IMR-90 (cell line): ENCODE data around the gene MDM2. TPM values are rescaled to one million over a fixed set of nuclear protein-coding genes. Genes with fewer than 3 reads are reported as not detected.
A peak's percentile ranks its signal among the peaks of the same experiment; 100 is the strongest.

Experiments
- ATAC-seq: fragments of 200-7000 bp; cut with Tn5 transposase; 2 replicates; pipeline ENCODE4 v1.9.1; 2020; ENCODE audit warnings: low read depth, mild to moderate bottlenecking, moderate library complexity
- BruUV-seq: library from RNA; stranded (reverse); fragments of 400-500 nt; replicated peaks from 2 replicates; lab custom pipeline; 2021; lab: Mats Ljungman, UMichigan
- CTCF ChIA-PET: fragments of 300-600 bp; formaldehyde crosslinking; extraction: SDS; loops from one replicate; lab custom pipeline; 2021; ENCODE audit warnings: antibody characterized with exemption; lab: Yijun Ruan, JAX
- POLR2A ChIA-PET: fragments of 300-600 bp; sonication (Branson Sonifier 250); formaldehyde crosslinking; loops from one replicate; lab custom pipeline; 2022; ENCODE audit warnings: antibody characterized with exemption; ENCODE audit not compliant: unreplicated experiment; lab: Charles Lee
- DNase-seq: peaks from one replicate; pipeline ENCODE4 v3.0.0; 2013
- H2AFZ ChIP-seq: replicated peaks from 2 replicates; pipeline ENCODE3; 2013; ENCODE audit warnings: low read length, mild to moderate bottlenecking; ENCODE audit not compliant: poor library complexity
- H2AK5ac ChIP-seq: 2 replicates; pipeline ENCODE4 v1.6.1; 2013; ENCODE audit warnings: low read depth, low read length, inconsistent platforms
- H2AK9ac ChIP-seq: replicated peaks from 2 replicates; pipeline ENCODE3; 2013; ENCODE audit warnings: mild to moderate bottlenecking, low read depth, low read length, moderate library complexity; ENCODE audit not compliant: poor library complexity
- H2BK120ac ChIP-seq: 2 replicates; pipeline ENCODE4 v1.6.1; 2013; ENCODE audit warnings: low read depth, low read length, inconsistent platforms
- H2BK15ac ChIP-seq: 3 replicates; pipeline ENCODE4 v1.6.1; 2013; ENCODE audit warnings: low read depth, low read length, inconsistent platforms
- H2BK20ac ChIP-seq: 2 replicates; pipeline ENCODE4 v1.6.1; 2013; ENCODE audit warnings: low read depth, mild to moderate bottlenecking, inconsistent platforms, low read length, moderate library complexity
- H2BK5ac ChIP-seq: 2 replicates; pipeline ENCODE4 v1.6.1; 2013; ENCODE audit warnings: mild to moderate bottlenecking, low read depth, low read length, inconsistent platforms; ENCODE audit not compliant: poor library complexity, severe bottlenecking
- H3K14ac ChIP-seq: replicated peaks from 2 replicates; pipeline ENCODE4 v1.6.1; 2013; ENCODE audit warnings: low read depth, low read length, inconsistent platforms
- H3K18ac ChIP-seq: 2 replicates; pipeline ENCODE4 v1.6.1; 2013; ENCODE audit warnings: low read depth, low read length, control low read depth
- H3K23ac ChIP-seq: 2 replicates; pipeline ENCODE4 v1.6.1; 2013; ENCODE audit warnings: low read depth, low read length, inconsistent platforms
- H3K27ac ChIP-seq: 2 replicates; pipeline ENCODE4 v1.5.1; 2013; ENCODE audit warnings: mild to moderate bottlenecking, control low read depth, low read length; ENCODE audit not compliant: insufficient read depth
- H3K27me3 ChIP-seq: 2 replicates; pipeline ENCODE4 v1.6.1; 2013; ENCODE audit warnings: low read length; ENCODE audit not compliant: control insufficient read depth, insufficient read depth
- H3K36me3 ChIP-seq: 2 replicates; pipeline ENCODE4 v1.6.1; 2013; ENCODE audit warnings: low read length, mixed read lengths; ENCODE audit not compliant: control insufficient read depth, insufficient read depth
- H3K4ac ChIP-seq: 2 replicates; pipeline ENCODE4 v1.6.1; 2013; ENCODE audit warnings: low read depth, low read length, inconsistent platforms
- H3K4me1 ChIP-seq: 2 replicates; pipeline ENCODE4 v1.6.1; 2013; ENCODE audit warnings: low read length, mixed read lengths; ENCODE audit not compliant: control insufficient read depth, insufficient read depth
- H3K4me2 ChIP-seq: 2 replicates; pipeline ENCODE4 v1.6.1; 2013; ENCODE audit warnings: low read depth, mild to moderate bottlenecking, control low read depth, low read length, moderate library complexity
- H3K4me3 ChIP-seq: 2 replicates; pipeline ENCODE4 v1.5.1; 2013; ENCODE audit warnings: low read depth, mild to moderate bottlenecking, control low read depth, low read length, moderate library complexity; ENCODE audit not compliant: insufficient read depth
- H3K56ac ChIP-seq: 2 replicates; pipeline ENCODE4 v1.6.1; 2013; ENCODE audit warnings: low read length, inconsistent platforms; ENCODE audit not compliant: insufficient read depth; ENCODE audit errors: extremely low read depth
- H3K79me1 ChIP-seq, 2 experiments: 2 replicates each; pipeline ENCODE4 v1.6.1; 2013; ENCODE audit warnings: low read length in 2 of 2, inconsistent platforms in 1 of 2, low read depth in 1 of 2
- H3K9ac ChIP-seq: 2 replicates; pipeline ENCODE4 v1.6.1; 2013; ENCODE audit warnings: low read depth, low read length, control low read depth
- H3K9me1 ChIP-seq: 2 replicates; pipeline ENCODE4 v1.6.1; 2013; ENCODE audit warnings: low read length, inconsistent platforms; ENCODE audit not compliant: insufficient read depth
- H3K9me3 ChIP-seq: 2 replicates; pipeline ENCODE4 v1.6.1; 2013; ENCODE audit warnings: low read length; ENCODE audit not compliant: control insufficient read depth, insufficient read depth
- H4K20me1 ChIP-seq: 2 replicates; pipeline ENCODE4 v1.6.1; 2013; ENCODE audit warnings: low read length, inconsistent platforms; ENCODE audit not compliant: insufficient read depth
- H4K5ac ChIP-seq: 2 replicates; pipeline ENCODE4 v1.6.1; 2013; ENCODE audit warnings: mild to moderate bottlenecking, low read depth, low read length, control low read depth
- H4K8ac ChIP-seq, 2 experiments: 2 replicates each; pipeline ENCODE4 v1.6.1; 2013; ENCODE audit warnings: low read depth in 2 of 2, low read length in 2 of 2, control low read depth in 1 of 2, inconsistent platforms in 1 of 2
- H4K91ac ChIP-seq: 2 replicates; pipeline ENCODE4 v1.6.1; 2013; ENCODE audit warnings: low read depth, low read length, inconsistent platforms; ENCODE audit not compliant: insufficient read depth
- POLR2A ChIP-seq: IDR thresholded peaks from 2 replicates; pipeline ENCODE4 v1.6.1; 2012; ENCODE audit warnings: mild to moderate bottlenecking, low read depth, low read length
- SMC3 ChIP-seq: fragments of 150-350 bp; IDR thresholded peaks from 2 replicates; pipeline ENCODE4 v1.6.1; 2016; ENCODE audit warnings: low read depth, mild to moderate bottlenecking, antibody characterized with exemption, low read length, moderate library complexity
- WGBS, 2 experiments: methylation state at CpG; one replicate each; pipeline versions ENCODE4 v1.1.5 to v1.1.7; 2013; ENCODE audit warnings: missing lambda C conversion rate in 2 of 2; ENCODE audit not compliant: insufficient read length in 1 of 2; ENCODE audit errors: extremely low coverage in 2 of 2; 5-methylcytosine and 5-hydroxymethylcytosine counted together
- dilution Hi-C: fragments of 300-500 bp; cut with HindIII; formaldehyde crosslinking; loops from one replicate; pipeline ENCODE4 v1.14.3; 2018; ENCODE audit warnings: low sequenced_read_pairs; ENCODE audit not compliant: unreplicated experiment
- in situ Hi-C: fragments of 300-500 bp; cut with MboI; formaldehyde crosslinking; loops from 3 replicates; pipeline ENCODE4 v1.14.3; 2019; ENCODE audit warnings: low sequenced_read_pairs, inconsistent platforms, mixed read lengths
- intact Hi-C: fragments of 100-400 bp; cut with micrococcal nuclease; formaldehyde crosslinking; loops from 2 replicates; pipeline ENCODE4 v1.10.0; 2022
- polyA plus RNA-seq, 3 experiments: library from polyadenylated mRNA; depleted of rRNA; stranded (reverse); fragments of >200 nt; gene quantifications; 2 replicates each; pipeline ENCODE4 v1.2.3, GENCODE V29; 2012; ENCODE audit warnings: low replicate concordance in 1 of 3
- total RNA-seq: library from RNA; depleted of rRNA; stranded (reverse); fragments of >200 nt; gene quantifications from 2 replicates; pipeline ENCODE4 v1.2.3, GENCODE V29; 2012

Gene MDM2
- total and polyA plus RNA-seq, 2 of the 4 experiments (the other 2 are of a cell fraction), result 21.9 to 196 TPM

DNA sequence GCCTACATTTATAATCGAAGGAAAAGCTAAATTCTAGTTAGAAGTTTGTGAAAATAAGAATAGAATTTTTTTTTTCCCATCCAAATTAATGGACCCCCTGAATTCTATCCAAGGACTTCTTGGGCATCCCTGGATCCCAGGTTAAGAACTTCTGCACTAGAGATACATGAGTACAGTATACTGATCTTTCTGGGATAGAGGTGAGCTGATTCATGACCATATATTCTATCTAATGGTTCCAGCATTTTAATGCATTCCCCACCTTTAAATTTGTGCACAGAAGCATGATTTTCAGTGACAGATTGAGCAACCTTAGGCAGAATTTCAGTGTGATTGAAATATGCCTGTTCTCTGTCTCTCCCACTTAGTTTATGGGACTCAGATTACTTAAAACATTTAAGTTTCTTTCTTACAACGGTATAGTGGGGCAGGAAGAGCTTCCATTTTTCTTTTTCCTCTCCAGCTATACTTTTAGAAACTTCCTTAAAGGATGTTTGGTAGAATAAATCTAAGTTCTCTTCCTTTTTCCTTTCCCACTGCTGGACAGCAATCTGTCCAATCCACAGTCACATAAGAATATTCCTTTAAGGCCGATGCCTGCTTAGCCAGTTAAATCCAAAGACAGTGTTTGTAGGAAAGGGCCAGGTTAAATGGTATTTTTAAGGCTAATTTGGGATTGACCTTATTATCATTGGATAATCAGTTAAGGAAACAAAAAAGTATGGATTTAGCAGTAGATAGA lies 6.7 kb downstream of the MDM2 start:
- Histone ChIP-seq H3K79me1 (peaks cover 25 to 27% of the 10 kb centered on the region in 2 experiments), H4K91ac (no peak overlapping the region), H2AK5ac (no peak overlapping the region), H2AFZ (no peak overlapping the region), H3K4me3 (no peak overlapping the region), H2BK5ac (no peak overlapping the region), H3K23ac (no peak overlapping the region), H3K9me3 (no peaks in the 10 kb centered on the region), H3K56ac (no peak overlapping the region), H2BK120ac (no peak overlapping the region), H2BK15ac (no peak overlapping the region), H4K5ac (no peak overlapping the region), H3K4me2 (no peak overlapping the region; the same call in 1 of the 2 replicates), H3K9ac (no peak overlapping the region), H3K27me3 (no peaks in the 10 kb centered on the region), H3K27ac (no peak overlapping the region), H3K18ac (no peak overlapping the region), H4K8ac (no peak overlapping the region), H3K14ac (no peak overlapping the region), H3K4me1 (peaks cover 2% of the 10 kb centered on the region; the same call in 1 of the 2 replicates), H2BK20ac (no peak overlapping the region), H3K4ac (no peak overlapping the region), H3K9me1 (no peaks in the 10 kb centered on the region), H3K36me3 (peaks cover 59% of the 10 kb centered on the region), H4K20me1 (peaks cover 59% of the 10 kb centered on the region), H2AK9ac (no peak overlapping the region)
- TF ChIP-seq SMC3 (no peak), POLR2A (0 out of 2 replicates have a peak, but pooled peaks have one; percentile 20)
- no CpG with 5 or more reads among the region's 3 CpGs for WGBS, 2 experiments
- no TSS peak for BruUV-seq
- no peak for ATAC-seq
- ChIA-PET CTCF (interaction anchor here (0.6 kb wide), 1 partner anchor 372 kb away, joined by 6 read pairs; no protein-coding TSS in a partner anchor), POLR2A (interaction anchor here (0.6 kb wide), 1 partner anchor 442 kb away, joined by 3 read pairs; no protein-coding TSS in a partner anchor)
- DNase-seq, result no peak
- intact Hi-C loops (no loop called here), dilution Hi-C loops (no loop called here), in situ Hi-C loops (no loop called here)
